HG03575 (cell line): ENCODE data around the gene ABLIM1.

Experiments used
- ATAC-seq: cut with Tn5 transposase; IDR thresholded peaks from one replicate; pipeline ENCODE4 v1.9.1; 2021; ENCODE audit not compliant: unreplicated experiment, insufficient number of reproducible peaks, low FRiP score; ENCODE audit errors: extremely low read depth

The ABLIM1 gene

GRCh38 chr10:114538181-114538906 is 119.7 kb downstream of the ABLIM1 start:
- no peak for ATAC-seq

GRCh38 chr10:114537736-114538135 is 120.3 kb downstream of the ABLIM1 start:
- no peak for ATAC-seq

- no peak for ATAC-seq
Observed at GRCh38 chr10:114534571-114534981, 123.5 kb downstream of the ABLIM1 start.

- no peak for ATAC-seq
Observed at GRCh38 chr10:114532226-114532625, 125.8 kb downstream of the ABLIM1 start.

GRCh38 chr10:114526504-114527238 is 131.4 kb downstream of the ABLIM1 start:
- ATAC-seq: peak; percentile 81

GRCh38 chr10:114526126-114526503 is 132.0 kb downstream of the ABLIM1 start:
- ATAC-seq: peak; percentile 7

GRCh38 chr10:114525368-114525949 is 132.6 kb downstream of the ABLIM1 start:
- no peak for ATAC-seq

GRCh38 chr10:114523876-114524275 is 134.2 kb downstream of the ABLIM1 start:
- ATAC-seq: no peak

- ATAC-seq: no peak
Observed at GRCh38 chr10:114521255-114521654, 136.8 kb downstream of the ABLIM1 start.

GRCh38 chr10:114520453-114520852 is 137.6 kb downstream of the ABLIM1 start:
- no peak for ATAC-seq

GRCh38 chr10:114519756-114520293 is 138.2 kb downstream of the ABLIM1 start:
- no peak for ATAC-seq

- no peak for ATAC-seq
Observed at GRCh38 chr10:114519306-114519669, 138.8 kb downstream of the ABLIM1 start.

- ATAC-seq: no peak
Observed at GRCh38 chr10:114518401-114519305, 139.4 kb downstream of the ABLIM1 start.

GRCh38 chr10:114517368-114518250 is 140.5 kb downstream of the ABLIM1 start:
- ATAC-seq: no peak

GRCh38 chr10:114516356-114516755 is 141.7 kb downstream of the ABLIM1 start:
- no peak for ATAC-seq

- ATAC-seq: no peak
Observed at GRCh38 chr10:114515298-114515914, 142.7 kb downstream of the ABLIM1 start.

GRCh38 chr10:114513381-114513792 is 144.7 kb downstream of the ABLIM1 start:
- no peak for ATAC-seq

- no peak for ATAC-seq
Observed at GRCh38 chr10:114511881-114512280, 146.2 kb downstream of the ABLIM1 start.
